HG03103 (cell line): Measurements from ENCODE around the gene OXA1L.
"Not testable (repeated sequence)": the region's sequence is repeated elsewhere in the genome, so short reads cannot be mapped to it uniquely, and the experiment has no call there.

ENCODE experiments used
- ATAC-seq: cut with Tn5 transposase; IDR thresholded peaks from one replicate; pipeline ENCODE4 v1.9.1; 2021; ENCODE audit warnings: low read depth; ENCODE audit not compliant: unreplicated experiment

OXA1L gene

DNA sequence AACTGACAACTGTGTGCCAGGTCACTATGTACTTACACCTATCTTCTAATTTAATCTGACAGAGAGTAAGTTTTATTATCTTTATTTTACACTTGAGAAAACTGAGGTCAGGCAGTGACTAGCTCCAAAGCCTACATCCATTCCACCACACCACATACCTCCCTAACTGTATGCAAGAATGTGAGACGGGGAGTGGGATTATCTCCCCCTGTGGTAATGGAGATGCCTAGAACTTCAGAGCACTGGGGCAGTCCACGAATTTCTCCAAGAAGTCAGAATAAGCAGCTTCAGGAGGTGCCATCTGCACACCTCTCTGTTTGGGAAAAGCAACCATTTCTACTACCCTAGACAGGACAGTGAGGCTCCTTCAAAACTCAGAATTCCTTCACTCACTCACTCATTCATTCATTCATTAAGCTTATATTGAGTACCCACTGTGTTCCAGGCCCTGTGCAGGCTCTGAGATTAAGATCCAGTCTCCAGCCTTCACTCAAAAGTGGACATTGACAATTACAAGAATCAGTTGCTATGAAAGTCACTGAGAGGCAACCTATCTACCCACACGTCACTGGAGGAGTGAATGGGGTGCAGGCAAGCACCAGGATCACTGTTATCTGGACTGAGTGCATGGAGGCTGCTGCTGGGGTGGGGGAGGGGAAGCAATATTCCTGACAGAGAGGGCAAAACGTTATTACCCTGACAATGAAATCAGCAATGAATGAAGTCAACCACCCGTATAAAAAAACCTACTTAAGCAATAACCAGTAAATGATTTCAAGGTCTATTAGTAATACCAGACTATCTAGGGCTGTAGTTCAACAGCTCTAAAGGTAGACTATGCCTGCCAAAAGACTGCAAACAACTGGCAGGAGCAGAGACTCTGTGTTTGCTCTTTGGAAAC, 30.8 kb downstream of the OXA1L start:
- no peak for ATAC-seq

GRCh38 chr14:22798528-22798927, 32.0 kb downstream of the OXA1L start:
- ATAC-seq: no peak

DNA sequence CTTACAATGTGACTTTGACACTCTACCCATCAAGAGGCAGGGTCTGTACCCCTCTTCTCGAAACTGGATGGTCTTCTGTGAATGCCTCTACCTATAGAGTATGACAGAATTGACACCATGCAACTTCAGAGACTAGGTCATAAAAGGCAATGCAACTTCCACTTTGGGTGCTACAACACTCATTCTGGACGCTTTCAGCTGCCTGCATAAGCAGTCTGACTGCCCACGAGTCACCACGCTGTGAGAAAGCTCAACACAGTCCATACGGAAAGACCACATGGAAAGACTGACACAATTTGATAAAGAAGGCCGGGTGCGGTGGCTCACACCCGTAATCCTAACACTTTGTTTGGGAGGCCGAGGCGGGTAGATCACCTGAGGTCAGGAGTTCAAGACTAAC, 33.9 kb downstream of the OXA1L start:
- ATAC-seq: no peak

GRCh38 chr14:22801716-22802115, 35.2 kb downstream of the OXA1L start:
- ATAC-seq: no peak

DNA sequence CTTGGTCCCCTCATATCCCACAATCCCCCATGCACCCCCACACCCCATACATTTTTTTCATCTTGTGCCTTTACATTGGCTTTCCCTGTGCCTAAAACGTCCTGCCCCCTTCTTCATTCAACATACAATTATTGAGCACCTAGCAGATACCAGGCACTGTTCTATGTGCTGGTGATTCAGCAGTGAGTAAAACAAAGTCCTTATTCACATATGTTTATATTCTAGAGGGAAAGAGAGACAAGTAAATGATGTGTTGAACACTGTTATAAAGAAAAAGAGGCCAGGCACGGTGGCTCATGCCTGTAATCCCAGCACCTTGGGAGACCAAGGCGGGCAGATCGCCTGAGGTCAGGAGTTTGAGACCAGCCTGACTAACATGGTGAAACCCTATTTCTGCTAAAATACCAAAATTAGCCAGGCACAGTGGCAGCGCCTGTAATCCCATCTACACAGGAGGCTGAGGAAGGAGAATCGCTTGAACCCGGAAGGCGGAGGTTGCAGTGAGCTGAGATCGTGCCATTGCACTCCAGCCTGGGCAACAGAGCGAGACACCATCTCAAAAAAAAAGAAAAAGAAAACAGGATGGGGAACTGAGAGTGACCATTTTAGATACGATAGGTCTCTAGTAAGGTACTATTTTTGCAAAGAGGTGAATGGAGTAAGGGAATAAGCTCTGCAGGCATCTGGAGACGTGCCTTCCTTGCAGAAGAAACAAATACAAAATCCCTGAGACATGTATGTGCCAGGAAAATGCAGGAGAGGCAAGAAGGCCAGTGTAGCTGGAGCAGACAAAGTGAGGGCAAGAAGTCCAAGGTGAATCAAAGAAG, 36.6 kb downstream of the OXA1L start:
- no peak for ATAC-seq

GRCh38 chr14:22803687-22803974, 37.1 kb downstream of the OXA1L start:
- ATAC-seq: no peak

- not testable (repeated sequence) for ATAC-seq
Measured at GRCh38 chr14:22805235-22805634, 38.7 kb downstream of the OXA1L start.

DNA sequence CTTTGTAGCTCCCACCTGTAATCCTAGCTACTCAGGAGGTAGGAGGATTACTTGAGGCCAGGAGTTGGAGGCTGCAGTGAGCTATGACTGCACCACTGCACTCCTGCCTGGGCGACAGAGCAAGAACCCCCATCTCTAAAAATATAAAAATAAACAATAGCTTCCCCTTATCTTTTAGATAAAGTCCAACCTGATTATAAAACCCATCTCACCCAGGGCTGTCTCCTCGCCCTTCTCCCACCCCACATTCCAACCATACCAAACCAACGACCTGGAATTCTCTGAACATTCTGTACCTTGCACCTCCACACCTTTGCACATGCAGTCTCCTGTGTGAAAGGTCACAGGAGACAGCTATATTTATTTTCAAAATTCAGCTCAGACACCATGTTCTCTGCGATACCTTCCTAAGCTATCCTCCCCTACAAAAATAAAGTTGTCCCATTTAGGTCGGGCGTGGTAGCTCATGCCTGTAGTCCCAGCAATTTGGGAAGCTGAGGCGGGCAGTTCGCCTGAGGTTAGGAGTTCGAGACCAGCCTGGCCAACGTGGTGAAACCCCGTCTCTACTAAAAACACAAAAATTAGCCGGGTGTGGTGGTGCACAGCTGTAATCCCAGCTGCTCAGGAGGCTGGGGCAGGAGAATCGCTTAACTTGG, 41.1 kb downstream of the OXA1L start:
- ATAC-seq: no peak

GRCh38 chr14:22808388-22809209, 42.1 kb downstream of the OXA1L start:
- ATAC-seq: no peak

DNA sequence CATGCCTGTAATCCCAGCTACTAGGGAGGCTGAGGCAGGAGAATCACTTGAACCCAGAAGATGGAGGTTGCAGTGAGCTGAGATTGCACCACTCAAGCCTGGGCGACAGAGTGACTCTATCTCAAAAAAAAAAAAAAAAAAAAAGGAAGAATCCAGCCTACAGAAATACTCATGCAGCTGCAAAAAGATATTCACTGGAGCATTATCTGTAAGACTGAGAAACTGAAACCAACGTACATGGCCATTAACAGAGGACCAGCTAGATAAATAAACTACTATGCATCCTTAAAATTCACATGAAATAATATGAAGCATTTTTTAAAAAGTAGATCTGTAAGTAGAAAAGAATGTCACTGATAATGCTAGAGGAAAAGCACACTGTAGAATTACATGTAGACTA, 45.2 kb downstream of the OXA1L start:
- ATAC-seq: no peak

DNA sequence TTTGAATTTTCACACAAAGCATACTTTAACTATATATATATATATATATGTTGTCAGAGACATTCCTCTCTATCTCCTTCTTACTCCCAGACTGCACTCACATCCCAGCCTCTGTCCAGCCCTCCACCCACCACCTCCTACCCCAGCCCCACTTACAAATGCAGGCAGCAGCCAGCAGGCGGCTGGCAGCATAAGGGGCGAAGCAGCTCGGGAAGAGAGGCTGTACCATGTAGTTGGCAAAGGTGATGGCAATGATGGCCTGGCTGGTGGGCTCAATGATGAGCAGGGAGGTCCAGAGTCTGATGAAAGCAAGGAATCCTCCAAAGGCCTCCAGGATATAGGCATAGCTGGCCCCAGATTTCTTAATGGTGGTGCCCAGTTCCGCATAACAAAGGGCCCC, 46.3 kb downstream of the OXA1L start:
- no peak for ATAC-seq

DNA sequence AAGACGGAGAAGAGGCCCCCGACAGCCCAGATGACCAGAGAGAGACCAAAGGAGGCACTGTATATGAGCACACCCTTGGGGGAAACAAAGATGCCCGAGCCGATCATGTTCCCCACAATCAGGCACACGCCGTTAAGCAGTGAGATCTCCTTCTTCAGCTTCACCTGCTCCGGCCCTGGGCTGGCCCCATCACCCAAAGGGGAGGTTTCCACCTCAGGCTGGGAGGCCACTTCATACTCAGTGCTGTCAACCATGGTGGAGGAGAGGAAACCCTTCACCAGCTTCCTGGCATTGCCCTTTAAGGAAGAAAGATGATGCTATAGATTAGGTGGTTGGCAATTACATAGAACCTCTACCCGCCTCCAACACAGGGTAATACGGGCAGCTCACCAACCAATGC, 46.7 kb downstream of the OXA1L start:
- ATAC-seq: no peak

DNA sequence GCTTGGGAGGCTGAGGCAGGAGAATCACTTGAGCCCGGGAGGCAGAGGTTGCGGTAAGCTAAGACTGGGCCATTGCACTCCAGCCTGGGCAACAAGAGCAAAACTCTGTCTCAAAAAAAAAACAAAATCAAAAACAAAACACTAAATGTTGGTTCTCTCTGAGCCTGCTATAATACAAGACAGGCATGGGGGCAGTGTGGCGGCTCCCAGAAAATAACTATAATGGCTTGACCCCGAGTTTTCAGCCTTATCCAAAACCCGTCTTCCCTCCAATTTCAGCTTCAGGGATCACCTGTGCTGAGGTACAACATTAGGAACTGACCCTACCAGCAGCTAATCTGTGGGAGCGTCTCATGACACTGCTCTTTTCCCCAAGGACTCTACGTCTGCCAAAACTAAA, 47.9 kb downstream of the OXA1L start:
- ATAC-seq: no peak

- no peak for ATAC-seq
Measured at GRCh38 chr14:22814941-22815713, 48.6 kb downstream of the OXA1L start, which contains the start of gene SLC7A7. Gene SLC7A7 (minus strand): TSS chr14:22815435. CDS start chr14:22813398, 2,037 bp downstream.

DNA sequence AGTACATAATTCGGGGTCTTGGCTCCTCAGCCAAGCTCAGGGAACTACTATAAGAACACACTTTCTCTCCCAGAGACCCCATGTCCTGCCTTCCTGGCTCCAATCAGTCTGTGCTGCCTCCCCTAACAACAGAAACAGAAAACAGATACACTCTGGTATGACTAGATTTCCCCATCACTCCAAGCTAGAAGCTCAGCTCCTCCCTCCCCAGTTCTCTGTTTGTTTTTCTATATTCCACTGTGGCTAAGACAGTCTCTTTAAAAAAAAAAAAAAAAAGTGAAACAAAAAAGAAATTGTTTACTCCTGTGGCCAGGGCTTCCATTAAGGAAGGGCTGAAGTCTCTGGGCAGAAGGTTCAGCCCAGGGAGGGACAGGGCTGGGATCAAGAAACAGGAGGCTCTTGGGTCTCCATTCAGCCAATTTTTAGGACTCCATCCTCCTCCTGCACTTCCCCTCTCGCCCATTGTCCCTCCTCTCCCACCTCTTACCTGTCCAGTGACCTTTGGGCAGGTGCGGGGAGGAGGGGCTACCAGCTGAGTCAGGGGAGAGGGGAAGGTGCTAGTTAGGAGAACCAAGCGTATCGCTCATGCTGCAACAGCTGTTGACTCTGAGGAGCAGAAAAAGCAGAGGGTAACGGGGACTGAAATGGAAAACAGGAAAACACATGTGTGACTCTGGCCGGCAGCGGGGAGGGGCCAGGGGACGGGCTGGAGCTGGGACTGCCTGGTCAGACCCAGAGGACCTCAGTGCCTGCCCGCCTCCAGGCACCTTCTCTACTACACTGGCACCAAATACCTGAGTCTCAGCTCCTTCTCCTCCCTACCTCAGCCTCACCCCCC, 52.9 kb downstream of the OXA1L start:
- no peak for ATAC-seq

DNA sequence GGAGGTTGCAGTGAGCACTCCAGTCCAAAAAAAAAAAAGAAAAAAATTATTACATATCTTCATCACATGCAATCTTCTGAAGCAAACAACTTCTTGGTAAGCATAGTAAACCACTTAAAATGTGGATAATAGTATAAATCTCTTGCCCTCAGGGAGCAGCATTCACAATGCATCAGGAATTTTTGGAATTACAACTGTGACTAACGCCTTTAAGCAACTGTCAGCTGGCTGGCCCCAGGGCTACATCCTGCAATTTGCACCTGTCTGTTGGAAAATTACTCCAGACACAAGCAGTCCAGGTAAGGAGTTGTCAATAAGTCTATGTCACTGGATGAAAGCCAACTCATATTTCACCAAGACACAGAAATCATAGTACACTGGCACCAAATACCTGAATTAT, 54.2 kb downstream of the OXA1L start:
- no peak for ATAC-seq

DNA sequence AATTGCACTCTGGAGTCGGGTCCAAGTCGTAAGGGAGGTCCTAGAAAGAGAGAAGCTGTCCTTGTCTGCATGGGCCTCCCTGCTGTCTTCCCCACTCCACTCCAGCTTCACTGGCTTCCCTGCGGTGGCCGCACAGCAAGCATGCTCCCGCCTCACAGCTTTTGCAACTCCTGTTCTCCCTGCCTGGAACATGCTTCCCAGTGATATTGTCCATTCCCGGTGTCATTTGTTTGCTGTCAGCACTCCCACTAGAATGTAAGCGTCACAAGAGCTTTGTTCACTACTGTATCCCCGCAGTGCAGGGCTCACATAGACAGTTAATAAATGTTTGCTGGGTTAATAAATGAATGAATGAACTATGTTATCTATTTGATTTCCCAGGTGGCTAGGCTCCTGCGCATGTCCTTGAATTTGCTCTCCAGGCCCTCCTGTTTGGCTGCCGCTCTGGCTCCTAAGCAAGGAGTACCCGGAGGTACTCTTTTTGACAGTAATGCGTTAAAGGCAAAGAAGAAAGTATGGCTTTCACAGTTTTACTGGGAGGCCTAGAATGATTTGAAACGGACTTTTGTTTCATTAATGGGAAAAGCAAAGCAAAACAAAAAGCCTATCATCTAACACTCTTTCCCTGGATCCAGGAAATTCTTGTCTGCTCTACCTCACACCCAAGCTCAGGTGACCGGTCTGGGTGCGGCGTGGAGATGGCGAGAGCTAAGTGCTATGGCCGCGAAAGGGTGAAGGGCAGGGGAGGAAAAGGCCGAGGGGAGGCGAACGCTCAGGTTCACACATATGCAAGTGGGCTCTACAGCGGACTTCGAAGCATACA, 54.9 kb downstream of the OXA1L start:
- no peak for ATAC-seq

DNA sequence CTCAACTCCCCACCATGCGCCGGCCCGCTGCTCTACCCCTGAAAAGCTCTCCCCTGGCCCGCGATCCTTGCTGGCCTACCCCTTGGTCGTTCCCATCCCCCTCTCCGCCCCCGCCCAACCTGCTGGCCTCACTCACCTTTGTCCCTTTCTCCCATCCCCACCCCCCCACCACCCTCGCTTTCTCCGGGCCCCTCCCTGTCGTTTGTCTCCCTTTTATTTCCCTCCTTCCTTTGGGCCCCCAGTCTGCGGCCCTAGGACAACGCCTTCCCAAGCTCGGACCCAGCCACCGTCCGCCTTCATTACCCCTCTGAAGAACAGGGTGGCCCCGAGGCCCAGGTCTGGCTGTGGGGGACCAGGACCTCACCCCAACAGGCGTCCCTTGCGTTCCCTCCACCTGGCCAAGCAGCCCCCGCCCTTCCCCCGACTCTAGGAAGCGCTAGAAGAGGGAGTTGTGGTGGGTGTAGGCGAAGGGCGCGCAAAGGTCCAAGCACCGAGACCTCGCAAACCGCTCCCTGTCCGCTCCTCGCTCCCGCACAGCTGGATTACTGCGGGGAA, 55.6 kb downstream of the OXA1L start:
- ATAC-seq: no peak
